ENCODE results near the gene ZSWIM6.

The ZSWIM6 gene

GRCh38 chr5:61551637-61552313, 219.7 kb downstream of the ZSWIM6 start:
- no peak for DNase-seq

- no peak for DNase-seq
Observed at GRCh38 chr5:61559146-61559545, 227.1 kb downstream of the ZSWIM6 start.

GRCh38 chr5:61559722-61560121, 227.7 kb downstream of the ZSWIM6 start:
- no peak for DNase-seq

- DNase-seq: no peak
Observed at GRCh38 chr5:61563401-61563800, 231.3 kb downstream of the ZSWIM6 start.

GRCh38 chr5:61567337-61567736, 235.3 kb downstream of the ZSWIM6 start:
- DNase-seq: no peak

GRCh38 chr5:61569353-61569752, 237.3 kb downstream of the ZSWIM6 start:
- DNase-seq: no peak

GRCh38 chr5:61570767-61571166, 238.7 kb downstream of the ZSWIM6 start:
- no peak for DNase-seq

- DNase-seq: no peak
Observed at GRCh38 chr5:61572959-61573358, 240.9 kb downstream of the ZSWIM6 start.

GRCh38 chr5:61575103-61575502, 243.0 kb downstream of the ZSWIM6 start:
- no peak for DNase-seq

GRCh38 chr5:61575581-61575980, 243.5 kb downstream of the ZSWIM6 start:
- DNase-seq: no peak

- DNase-seq: no peak
Observed at GRCh38 chr5:61576556-61576955, 244.5 kb downstream of the ZSWIM6 start.

- no peak for DNase-seq
Observed at GRCh38 chr5:61578858-61579503, 246.9 kb downstream of the ZSWIM6 start.

- no peak for DNase-seq
Observed at GRCh38 chr5:61582205-61582820, 250.3 kb downstream of the ZSWIM6 start.

- DNase-seq: no peak
Observed at GRCh38 chr5:61582887-61583286, 250.8 kb downstream of the ZSWIM6 start.

GRCh38 chr5:61586096-61587084, 254.3 kb downstream of the ZSWIM6 start:
- DNase-seq: no peak

- no peak for DNase-seq
Observed at GRCh38 chr5:61587125-61587524, 255.1 kb downstream of the ZSWIM6 start.

- no peak for DNase-seq
Observed at GRCh38 chr5:61588216-61588615, 256.2 kb downstream of the ZSWIM6 start.

GRCh38 chr5:61589946-61590345, 257.9 kb downstream of the ZSWIM6 start:
- no peak for DNase-seq

GRCh38 chr5:61590473-61590872, 258.4 kb downstream of the ZSWIM6 start:
- DNase-seq: no peak

- no peak for DNase-seq
Observed at GRCh38 chr5:61591859-61592258, 259.8 kb downstream of the ZSWIM6 start.

GRCh38 chr5:61595426-61595825, 263.4 kb downstream of the ZSWIM6 start:
- DNase-seq: no peak
